ENCODE measurements around the gene MRPL55.

Gene MRPL55

GRCh38 chr1:228066891-228067654, 42.0 kb downstream of the MRPL55 start:
- Histone ChIP-seq H3K27ac (ENCODE audit: low read length) (no peak overlapping the region), H3K9me3 (ENCODE audit: control insufficient read depth, insufficient read depth, low read length) (no peaks in the 10 kb centered on the region), H3K4me3 (ENCODE audit: low read length) (no peak overlapping the region), H3K4me1 (ENCODE audit: control insufficient read depth, insufficient read depth, low read length) (no peaks in the 10 kb centered on the region), H3K27me3 (ENCODE audit: control insufficient read depth, insufficient read depth, low read length) (peaks cover 49% of the 10 kb centered on the region), H3K36me3 (ENCODE audit: control insufficient read depth, insufficient read depth, low read length) (no peaks in the 10 kb centered on the region)
- no peak for DNase-seq (ENCODE audit: low read depth, low spot score)
- no CpG with 5 or more reads among the region's 10 CpGs for WGBS (ENCODE audit: insufficient coverage, insufficient read length)

DNA sequence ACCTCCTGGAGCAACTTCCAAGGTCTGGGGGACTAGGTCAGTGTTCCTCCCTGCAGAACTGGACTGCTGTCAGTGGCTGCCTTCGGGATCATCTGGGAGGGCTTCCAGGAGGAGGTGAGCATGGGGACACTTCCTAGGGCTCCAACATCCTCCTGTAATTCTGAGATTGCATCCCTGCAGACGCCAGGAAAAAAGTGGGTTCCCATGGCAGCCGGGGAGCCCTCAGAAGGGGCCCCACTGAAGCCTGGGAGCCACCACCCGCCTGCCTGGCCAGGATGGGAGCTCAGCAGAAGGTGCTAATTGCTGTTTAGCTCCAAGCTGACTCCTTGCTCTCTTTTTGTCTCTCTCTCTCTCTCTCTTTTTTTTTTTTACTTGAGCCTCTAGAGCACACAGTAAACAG, 42.7 kb downstream of the MRPL55 start:
- Histone ChIP-seq H3K36me3 (ENCODE audit: control insufficient read depth, insufficient read depth, low read length) (no peaks in the 10 kb centered on the region), H3K27ac (ENCODE audit: low read length) (no peak overlapping the region), H3K9me3 (ENCODE audit: control insufficient read depth, insufficient read depth, low read length) (no peaks in the 10 kb centered on the region), H3K27me3 (ENCODE audit: control insufficient read depth, insufficient read depth, low read length) (peaks cover 46% of the 10 kb centered on the region), H3K4me1 (ENCODE audit: control insufficient read depth, insufficient read depth, low read length) (no peaks in the 10 kb centered on the region), H3K4me3 (ENCODE audit: low read length) (no peak overlapping the region)
- DNase-seq (ENCODE audit: low read depth, low spot score), result no peak
- WGBS (ENCODE audit: insufficient coverage, insufficient read length), result no CpG with 5 or more reads among the region's 4 CpGs

GRCh38 chr1:228065543-228066347, 43.4 kb downstream of the MRPL55 start:
- H3K4me3 ChIP-seq (ENCODE audit: low read length), result no peak overlapping the region
- no peaks in the 10 kb centered on the region for H3K4me1 ChIP-seq (ENCODE audit: control insufficient read depth, insufficient read depth, low read length)
- peaks cover 41% of the 10 kb centered on the region for H3K27me3 ChIP-seq (ENCODE audit: control insufficient read depth, insufficient read depth, low read length)
- DNase-seq (ENCODE audit: low read depth, low spot score), result no peak
- H3K27ac ChIP-seq (ENCODE audit: low read length), result no peak overlapping the region
- H3K9me3 ChIP-seq (ENCODE audit: control insufficient read depth, insufficient read depth, low read length), result no peaks in the 10 kb centered on the region
- no peaks in the 10 kb centered on the region for H3K36me3 ChIP-seq (ENCODE audit: control insufficient read depth, insufficient read depth, low read length)
- no CpG with 5 or more reads among the region's 15 CpGs for WGBS (ENCODE audit: insufficient coverage, insufficient read length)

GRCh38 chr1:228064741-228065542, 44.2 kb downstream of the MRPL55 start:
- Histone ChIP-seq H3K36me3 (ENCODE audit: control insufficient read depth, insufficient read depth, low read length) (no peaks in the 10 kb centered on the region), H3K4me3 (ENCODE audit: low read length) (no peak overlapping the region), H3K27me3 (ENCODE audit: control insufficient read depth, insufficient read depth, low read length) (peaks cover 35% of the 10 kb centered on the region), H3K9me3 (ENCODE audit: control insufficient read depth, insufficient read depth, low read length) (no peaks in the 10 kb centered on the region), H3K4me1 (ENCODE audit: control insufficient read depth, insufficient read depth, low read length) (no peaks in the 10 kb centered on the region), H3K27ac (ENCODE audit: low read length) (no peak overlapping the region)
- no CpG with 5 or more reads among the region's 15 CpGs for WGBS (ENCODE audit: insufficient coverage, insufficient read length)
- DNase-seq (ENCODE audit: low read depth, low spot score), result no peak

GRCh38 chr1:228064296-228064695, 44.8 kb downstream of the MRPL55 start:
- H3K4me3 ChIP-seq (ENCODE audit: low read length), result no peak overlapping the region
- H3K9me3 ChIP-seq (ENCODE audit: control insufficient read depth, insufficient read depth, low read length), result no peaks in the 10 kb centered on the region
- no peak overlapping the region for H3K27ac ChIP-seq (ENCODE audit: low read length)
- H3K4me1 ChIP-seq (ENCODE audit: control insufficient read depth, insufficient read depth, low read length), result no peaks in the 10 kb centered on the region
- WGBS (ENCODE audit: insufficient coverage, insufficient read length), result no CpG with 5 or more reads among the region's 8 CpGs
- H3K27me3 ChIP-seq (ENCODE audit: control insufficient read depth, insufficient read depth, low read length), result peaks cover 32% of the 10 kb centered on the region
- DNase-seq (ENCODE audit: low read depth, low spot score), result no peak
- H3K36me3 ChIP-seq (ENCODE audit: control insufficient read depth, insufficient read depth, low read length), result no peaks in the 10 kb centered on the region

- no peaks in the 10 kb centered on the region for H3K4me1 ChIP-seq (ENCODE audit: control insufficient read depth, insufficient read depth, low read length)
- H3K4me3 ChIP-seq (ENCODE audit: low read length), result no peak overlapping the region
- DNase-seq (ENCODE audit: low read depth, low spot score), result no peak
- H3K36me3 ChIP-seq (ENCODE audit: control insufficient read depth, insufficient read depth, low read length), result no peaks in the 10 kb centered on the region
- H3K27me3 ChIP-seq (ENCODE audit: control insufficient read depth, insufficient read depth, low read length), result peaks cover 27% of the 10 kb centered on the region
- H3K9me3 ChIP-seq (ENCODE audit: control insufficient read depth, insufficient read depth, low read length), result no peaks in the 10 kb centered on the region
- H3K27ac ChIP-seq (ENCODE audit: low read length), result no peak overlapping the region
- no CpG with 5 or more reads among the region's 15 CpGs for WGBS (ENCODE audit: insufficient coverage, insufficient read length)
Observed at GRCh38 chr1:228063251-228064191, 45.6 kb downstream of the MRPL55 start.

DNA sequence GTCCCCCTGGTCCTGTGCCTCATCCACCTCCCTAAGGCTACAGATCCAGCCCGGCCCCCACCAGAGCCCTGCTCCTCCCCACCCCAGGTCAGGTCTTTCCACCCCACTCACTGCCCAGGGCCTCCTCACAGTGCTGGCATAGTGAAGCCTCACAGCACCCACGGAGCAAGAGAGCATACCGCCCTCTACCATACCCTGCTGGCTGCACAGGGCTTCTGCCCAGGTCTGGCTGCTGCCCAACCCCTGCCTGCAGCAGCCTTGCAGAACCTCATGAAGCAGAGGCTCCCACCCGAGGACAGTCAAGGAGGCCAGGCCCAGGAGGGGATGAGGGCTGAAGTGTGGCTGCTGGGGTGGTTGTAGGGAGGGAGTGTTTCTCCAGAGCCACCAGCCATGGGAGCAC, 46.3 kb downstream of the MRPL55 start:
- Histone ChIP-seq H3K27ac (ENCODE audit: low read length) (no peak overlapping the region), H3K4me3 (ENCODE audit: low read length) (no peak overlapping the region), H3K36me3 (ENCODE audit: control insufficient read depth, insufficient read depth, low read length) (no peaks in the 10 kb centered on the region), H3K27me3 (ENCODE audit: control insufficient read depth, insufficient read depth, low read length) (peaks cover 23% of the 10 kb centered on the region), H3K4me1 (ENCODE audit: control insufficient read depth, insufficient read depth, low read length) (no peaks in the 10 kb centered on the region), H3K9me3 (ENCODE audit: control insufficient read depth, insufficient read depth, low read length) (no peaks in the 10 kb centered on the region)
- no CpG with 5 or more reads among the region's 4 CpGs for WGBS (ENCODE audit: insufficient coverage, insufficient read length)
- no peak for DNase-seq (ENCODE audit: low read depth, low spot score)

- no peaks in the 10 kb centered on the region for H3K9me3 ChIP-seq (ENCODE audit: control insufficient read depth, insufficient read depth, low read length)
- no peak for DNase-seq (ENCODE audit: low read depth, low spot score)
- no peak overlapping the region for H3K27ac ChIP-seq (ENCODE audit: low read length)
- H3K36me3 ChIP-seq (ENCODE audit: control insufficient read depth, insufficient read depth, low read length), result no peaks in the 10 kb centered on the region
- H3K4me3 ChIP-seq (ENCODE audit: low read length), result no peak overlapping the region
- no CpG with 5 or more reads among the region's 9 CpGs for WGBS (ENCODE audit: insufficient coverage, insufficient read length)
- H3K4me1 ChIP-seq (ENCODE audit: control insufficient read depth, insufficient read depth, low read length), result no peaks in the 10 kb centered on the region
- peaks cover 18% of the 10 kb centered on the region for H3K27me3 ChIP-seq (ENCODE audit: control insufficient read depth, insufficient read depth, low read length)
Observed at GRCh38 chr1:228062085-228062791, 46.9 kb downstream of the MRPL55 start.

DNA sequence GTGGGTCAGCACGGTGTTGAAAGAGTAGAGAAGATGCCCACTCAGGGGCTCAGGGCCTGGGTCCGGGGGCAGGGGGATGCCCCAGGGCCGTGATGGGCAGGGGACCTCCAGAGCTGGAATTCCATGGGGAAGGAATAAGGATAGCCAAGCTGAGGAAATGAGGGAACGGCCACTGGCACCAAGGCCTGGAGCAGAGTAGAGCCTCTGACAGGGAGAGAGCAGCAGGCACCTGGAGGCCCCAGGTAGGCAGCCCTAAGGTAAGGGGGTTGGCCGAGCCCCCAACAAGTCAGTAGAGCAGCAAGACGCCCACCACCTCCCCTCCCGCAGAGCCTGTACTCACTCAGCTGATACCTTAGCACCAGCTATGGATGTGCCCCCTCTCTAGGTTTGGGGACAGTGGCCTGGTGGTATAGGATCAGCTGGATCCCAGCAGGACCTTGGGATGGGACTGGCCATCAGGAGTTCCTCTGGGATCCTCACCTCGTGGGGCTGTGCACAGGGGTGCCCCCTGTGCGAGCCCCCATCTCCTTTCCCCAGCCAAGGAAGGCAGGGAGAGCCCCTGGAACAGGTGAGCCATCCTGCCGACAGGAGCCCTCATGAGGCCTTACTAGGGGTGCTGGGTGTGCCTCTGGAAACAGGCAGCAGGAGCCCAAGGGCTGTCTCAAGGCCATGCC, 47.6 kb downstream of the MRPL55 start:
- no peaks in the 10 kb centered on the region for H3K36me3 ChIP-seq (ENCODE audit: control insufficient read depth, insufficient read depth, low read length)
- no peak for DNase-seq (ENCODE audit: low read depth, low spot score)
- no peak overlapping the region for H3K4me3 ChIP-seq (ENCODE audit: low read length)
- no peaks in the 10 kb centered on the region for H3K4me1 ChIP-seq (ENCODE audit: control insufficient read depth, insufficient read depth, low read length)
- no peaks in the 10 kb centered on the region for H3K9me3 ChIP-seq (ENCODE audit: control insufficient read depth, insufficient read depth, low read length)
- H3K27ac ChIP-seq (ENCODE audit: low read length), result no peak overlapping the region
- peaks cover 12% of the 10 kb centered on the region; the same call in 1 of the 2 replicates for H3K27me3 ChIP-seq (ENCODE audit: control insufficient read depth, insufficient read depth, low read length)
- no CpG with 5 or more reads among the region's 10 CpGs for WGBS (ENCODE audit: insufficient coverage, insufficient read length)
